ENCODE data around the gene LPCAT1. TPM values are rescaled to one million over a fixed set of nuclear protein-coding genes. Genes with fewer than 3 reads are reported as not detected.

LPCAT1 gene
- total RNA-seq, 1 experiment from 2014 or later = 75.0 TPM

DNA sequence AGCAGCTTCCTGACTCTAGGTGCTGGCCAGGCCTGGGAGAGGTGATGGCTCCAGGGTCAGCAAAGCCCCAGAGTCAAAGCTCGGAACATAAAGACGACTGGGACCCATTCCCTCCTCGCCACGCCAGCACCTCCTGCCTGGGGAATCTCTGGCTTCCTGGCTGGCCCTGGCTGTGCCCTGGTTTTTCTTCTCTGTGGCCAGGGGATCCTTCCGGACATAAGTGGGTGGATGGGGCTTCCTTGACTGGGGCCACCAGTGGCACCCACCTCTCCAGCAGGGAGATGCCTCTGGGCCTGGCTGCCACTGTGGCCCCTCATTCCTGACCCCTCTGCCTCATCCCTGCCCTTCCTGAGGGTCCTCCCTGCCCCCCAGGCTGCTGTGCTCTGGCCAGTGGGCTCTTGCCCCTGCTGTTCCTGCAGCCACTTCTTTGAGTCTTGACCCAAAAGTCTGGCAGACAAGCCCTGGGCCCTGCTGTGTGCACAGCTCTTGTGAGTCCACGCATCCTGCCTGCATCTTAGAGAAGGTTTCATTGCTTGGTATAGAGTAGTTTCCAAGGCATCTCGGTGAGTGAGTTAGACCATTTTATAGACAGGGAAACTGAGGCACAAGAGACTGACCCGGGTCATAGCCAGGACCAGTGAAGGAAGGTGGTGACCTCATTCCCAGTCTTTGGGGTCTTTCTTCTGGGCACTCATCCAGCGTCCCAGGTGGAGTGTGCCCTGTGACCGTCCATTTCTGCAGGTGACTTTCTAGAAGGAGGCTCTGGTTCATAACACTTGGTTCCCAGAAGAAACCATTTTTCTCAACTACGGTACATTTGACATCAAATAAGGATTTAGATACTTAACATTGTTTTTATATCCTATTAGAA lies 17.3 kb upstream of the LPCAT1 start:
- POLR2A ChIA-PET = no interaction called here
- Histone ChIP-seq H3K4me1 (ENCODE audit: control insufficient read depth in 1 of 2, insufficient read depth in 2 of 2, low read length in 2 of 2) (peaks cover 0 to 6% of the 10 kb centered on the region in 2 experiments; a peak in 2 of 4 replicates), H3K27me3 (ENCODE audit: insufficient read depth, low read length) (no peaks in the 10 kb centered on the region), H3K79me2 (ENCODE audit: insufficient read depth, low read length) (no peaks in the 10 kb centered on the region), H2AFZ (ENCODE audit: low read depth, low read length, poor library complexity, severe bottlenecking) (no peak overlapping the region), H3K36me3 (ENCODE audit: control insufficient read depth in 1 of 2, insufficient read depth in 2 of 2, low read length in 2 of 2) (no peaks in the 10 kb centered on the region), H4K20me1 (ENCODE audit: insufficient read depth) (no peaks in the 10 kb centered on the region), H3K4me2 (ENCODE audit: low read length) (no peak overlapping the region), H3K9me2 (ENCODE audit: insufficient read depth) (no peaks in the 10 kb centered on the region), H3K4me3 (replicated peaks in 1 of 2; ENCODE audit: low read depth in 1 of 2, low read length in 2 of 2) (no peak overlapping the region), H3K9ac (ENCODE audit: low read length) (no peak overlapping the region), H3K9me3 (ENCODE audit: control insufficient read depth in 1 of 2, insufficient read depth in 1 of 2, low read depth in 1 of 2, low read length in 2 of 2) (no peaks in the 10 kb centered on the region), H3K27ac (ENCODE audit: low read depth, low read length) (no peak overlapping the region)
- no TSS peak for BruUV-seq (replicated peaks)
- TF ChIP-seq YY1 (IDR thresholded peaks at IDR 0.05; ENCODE audit: extremely low read depth, insufficient replicate concordance, low read depth, low read length) (no peak), SRF (IDR thresholded peaks at IDR 0.05; ENCODE audit: low read depth) (no peak), CBX3 (IDR thresholded peaks at IDR 0.05; ENCODE audit: low read depth) (no peak), SP1 (IDR thresholded peaks at IDR 0.05; ENCODE audit: low read depth) (no peak), JUND (IDR thresholded peaks at IDR 0.05) (no peak), ZNF274 (IDR thresholded peaks at IDR 0.05; ENCODE audit: low read depth, low read length) (no peak), EZH2phosphoT487 (IDR thresholded peaks at IDR 0.05; ENCODE audit: borderline replicate concordance) (no peak), ZFX (IDR thresholded peaks at IDR 0.05) (no peak), SIN3A (IDR thresholded peaks at IDR 0.05; ENCODE audit: low read depth) (no peak), EGR1 (IDR thresholded peaks at IDR 0.05; ENCODE audit: low read depth) (no peak)
- TF ChIP-seq, protein P1, sequence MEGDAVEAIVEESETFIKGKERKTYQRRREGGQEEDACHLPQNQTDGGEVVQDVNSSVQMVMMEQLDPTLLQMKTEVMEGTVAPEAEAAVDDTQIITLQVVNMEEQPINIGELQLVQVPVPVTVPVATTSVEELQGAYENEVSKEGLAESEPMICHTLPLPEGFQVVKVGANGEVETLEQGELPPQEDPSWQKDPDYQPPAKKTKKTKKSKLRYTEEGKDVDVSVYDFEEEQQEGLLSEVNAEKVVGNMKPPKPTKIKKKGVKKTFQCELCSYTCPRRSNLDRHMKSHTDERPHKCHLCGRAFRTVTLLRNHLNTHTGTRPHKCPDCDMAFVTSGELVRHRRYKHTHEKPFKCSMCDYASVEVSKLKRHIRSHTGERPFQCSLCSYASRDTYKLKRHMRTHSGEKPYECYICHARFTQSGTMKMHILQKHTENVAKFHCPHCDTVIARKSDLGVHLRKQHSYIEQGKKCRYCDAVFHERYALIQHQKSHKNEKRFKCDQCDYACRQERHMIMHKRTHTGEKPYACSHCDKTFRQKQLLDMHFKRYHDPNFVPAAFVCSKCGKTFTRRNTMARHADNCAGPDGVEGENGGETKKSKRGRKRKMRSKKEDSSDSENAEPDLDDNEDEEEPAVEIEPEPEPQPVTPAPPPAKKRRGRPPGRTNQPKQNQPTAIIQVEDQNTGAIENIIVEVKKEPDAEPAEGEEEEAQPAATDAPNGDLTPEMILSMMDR (IDR thresholded peaks at IDR 0.05 in 2 of 3, conservative IDR thresholded peaks at IDR 0.05 in 1 of 3; ENCODE audit: borderline replicate concordance in 1 of 3, insufficient read depth in 1 of 3, low read depth in 2 of 3, low read length in 2 of 3) = no peak
- TF ChIP-seq, protein P2, sequence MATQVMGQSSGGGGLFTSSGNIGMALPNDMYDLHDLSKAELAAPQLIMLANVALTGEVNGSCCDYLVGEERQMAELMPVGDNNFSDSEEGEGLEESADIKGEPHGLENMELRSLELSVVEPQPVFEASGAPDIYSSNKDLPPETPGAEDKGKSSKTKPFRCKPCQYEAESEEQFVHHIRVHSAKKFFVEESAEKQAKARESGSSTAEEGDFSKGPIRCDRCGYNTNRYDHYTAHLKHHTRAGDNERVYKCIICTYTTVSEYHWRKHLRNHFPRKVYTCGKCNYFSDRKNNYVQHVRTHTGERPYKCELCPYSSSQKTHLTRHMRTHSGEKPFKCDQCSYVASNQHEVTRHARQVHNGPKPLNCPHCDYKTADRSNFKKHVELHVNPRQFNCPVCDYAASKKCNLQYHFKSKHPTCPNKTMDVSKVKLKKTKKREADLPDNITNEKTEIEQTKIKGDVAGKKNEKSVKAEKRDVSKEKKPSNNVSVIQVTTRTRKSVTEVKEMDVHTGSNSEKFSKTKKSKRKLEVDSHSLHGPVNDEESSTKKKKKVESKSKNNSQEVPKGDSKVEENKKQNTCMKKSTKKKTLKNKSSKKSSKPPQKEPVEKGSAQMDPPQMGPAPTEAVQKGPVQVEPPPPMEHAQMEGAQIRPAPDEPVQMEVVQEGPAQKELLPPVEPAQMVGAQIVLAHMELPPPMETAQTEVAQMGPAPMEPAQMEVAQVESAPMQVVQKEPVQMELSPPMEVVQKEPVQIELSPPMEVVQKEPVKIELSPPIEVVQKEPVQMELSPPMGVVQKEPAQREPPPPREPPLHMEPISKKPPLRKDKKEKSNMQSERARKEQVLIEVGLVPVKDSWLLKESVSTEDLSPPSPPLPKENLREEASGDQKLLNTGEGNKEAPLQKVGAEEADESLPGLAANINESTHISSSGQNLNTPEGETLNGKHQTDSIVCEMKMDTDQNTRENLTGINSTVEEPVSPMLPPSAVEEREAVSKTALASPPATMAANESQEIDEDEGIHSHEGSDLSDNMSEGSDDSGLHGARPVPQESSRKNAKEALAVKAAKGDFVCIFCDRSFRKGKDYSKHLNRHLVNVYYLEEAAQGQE (IDR thresholded peaks at IDR 0.05; ENCODE audit: low read depth) = no peak
- TF ChIP-seq, protein P3, sequence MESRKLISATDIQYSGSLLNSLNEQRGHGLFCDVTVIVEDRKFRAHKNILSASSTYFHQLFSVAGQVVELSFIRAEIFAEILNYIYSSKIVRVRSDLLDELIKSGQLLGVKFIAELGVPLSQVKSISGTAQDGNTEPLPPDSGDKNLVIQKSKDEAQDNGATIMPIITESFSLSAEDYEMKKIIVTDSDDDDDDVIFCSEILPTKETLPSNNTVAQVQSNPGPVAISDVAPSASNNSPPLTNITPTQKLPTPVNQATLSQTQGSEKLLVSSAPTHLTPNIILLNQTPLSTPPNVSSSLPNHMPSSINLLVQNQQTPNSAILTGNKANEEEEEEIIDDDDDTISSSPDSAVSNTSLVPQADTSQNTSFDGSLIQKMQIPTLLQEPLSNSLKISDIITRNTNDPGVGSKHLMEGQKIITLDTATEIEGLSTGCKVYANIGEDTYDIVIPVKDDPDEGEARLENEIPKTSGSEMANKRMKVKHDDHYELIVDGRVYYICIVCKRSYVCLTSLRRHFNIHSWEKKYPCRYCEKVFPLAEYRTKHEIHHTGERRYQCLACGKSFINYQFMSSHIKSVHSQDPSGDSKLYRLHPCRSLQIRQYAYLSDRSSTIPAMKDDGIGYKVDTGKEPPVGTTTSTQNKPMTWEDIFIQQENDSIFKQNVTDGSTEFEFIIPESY (IDR thresholded peaks at IDR 0.05; ENCODE audit: extremely low read depth, insufficient replicate concordance, low read length) = no peak
- TF ChIP-seq, protein P4, sequence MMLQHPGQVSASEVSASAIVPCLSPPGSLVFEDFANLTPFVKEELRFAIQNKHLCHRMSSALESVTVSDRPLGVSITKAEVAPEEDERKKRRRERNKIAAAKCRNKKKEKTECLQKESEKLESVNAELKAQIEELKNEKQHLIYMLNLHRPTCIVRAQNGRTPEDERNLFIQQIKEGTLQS (IDR thresholded peaks at IDR 0.05) = no peak
- RAD21 ChIA-PET (ENCODE audit: low non-redundant PET in 1 of 2, low total read pairs in 2 of 2, uncharacterized antibody in 2 of 2, unreplicated experiment in 2 of 2) = no interaction called here
- no peak for ATAC-seq
- no peak for DNase-seq (ENCODE audit: low read depth, low spot score)
- CTCF ChIA-PET = no interaction called here
- intact Hi-C loops (cut with micrococcal nuclease) = no loop called here

All from HCT116 (cell line).